Peyer's patch (tissue), 4 donors: ENCODE data around the gene DEFB129. TPM values are rescaled to one million over a fixed set of nuclear protein-coding genes. Genes with fewer than 3 reads are reported as not detected.
"Not testable (repeated sequence)": the region's sequence is repeated elsewhere in the genome, so short reads cannot be mapped to it uniquely, and the experiment has no call there.

Experiments used
- DNase-seq, 3 donors: peaks; one replicate each; pipeline ENCODE4 v3.0.0-alpha.2; 2017 to 2019
- H3K27ac ChIP-seq, 4 donors: fragments of 200-600 bp; sonication (generic); one replicate each; pipeline ENCODE4 v1.5.1; 2016 to 2019
- H3K27me3 ChIP-seq, 2 donors: fragments of 200-600 bp; sonication (generic); one replicate each; pipeline ENCODE4 v1.5.1; 2019
- H3K36me3 ChIP-seq, 3 donors: fragments of 200-600 bp; sonication (generic); one replicate each; pipeline ENCODE4 v1.5.1; 2016 to 2019
- H3K4me1 ChIP-seq, 4 donors: fragments of 200-600 bp; sonication (generic); one replicate each; pipeline ENCODE4 v1.5.1; 2016 to 2019
- H3K4me3 ChIP-seq, 4 donors: fragments of 200-600 bp; sonication (generic); 1 replicate in 3 of 4; 2 replicates in 1 of 4; pipeline ENCODE4 v1.5.1; 2016 to 2019; ENCODE audit warnings: mild to moderate bottlenecking in 1 of 4
- H3K9me3 ChIP-seq, 4 donors: fragments of 200-600 bp; sonication (generic); one replicate each; pipeline ENCODE4 v1.5.1; 2016 to 2019; ENCODE audit warnings: mild to moderate bottlenecking in 1 of 4
- CTCF ChIP-seq, 6 experiments: fragments of 450-650 bp in 4 of 6; fragments of 200-600 bp in 2 of 6; sonication (generic) in 1 of 6; IDR thresholded peaks; one replicate each; pipeline ENCODE4 v1.5.1; 2017 to 2019; ENCODE audit warnings: antibody characterized with exemption in 6 of 6, mild to moderate bottlenecking in 3 of 6, moderate library complexity in 1 of 6
- POLR2A ChIP-seq, 2 donors: fragments of 450-650 bp; IDR thresholded peaks; one replicate each; pipeline ENCODE4 v1.5.1; 2017; ENCODE audit warnings: antibody characterized with exemption in 2 of 2, mild to moderate bottlenecking in 2 of 2, moderate library complexity in 2 of 2
- total RNA-seq, 4 donors: library from RNA; depleted of rRNA; stranded (reverse); fragments of >200 nt; gene quantifications; one replicate each; pipeline ENCODE4 v1.1.0, GENCODE V29; 2016

Gene DEFB129
- total RNA-seq, 4 donors from 2014 or later, result not detected

- no peak for DNase-seq
- Histone ChIP-seq H3K27ac (no peak overlapping the region), H3K36me3 (no peaks in the 10 kb centered on the region), H3K4me3 (no peak overlapping the region), H3K4me1 (no peaks in the 10 kb centered on the region), H3K9me3 (no peaks in the 10 kb centered on the region), H3K27me3 (no peaks in the 10 kb centered on the region)
- TF ChIP-seq POLR2A (IDR thresholded peaks at IDR 0.05) (no peak), CTCF (IDR thresholded peaks at IDR 0.05) (no peak)
These were observed 7.6 kb upstream of the DEFB129 start for GRCh38 chr20:219290-220115.

DNA sequence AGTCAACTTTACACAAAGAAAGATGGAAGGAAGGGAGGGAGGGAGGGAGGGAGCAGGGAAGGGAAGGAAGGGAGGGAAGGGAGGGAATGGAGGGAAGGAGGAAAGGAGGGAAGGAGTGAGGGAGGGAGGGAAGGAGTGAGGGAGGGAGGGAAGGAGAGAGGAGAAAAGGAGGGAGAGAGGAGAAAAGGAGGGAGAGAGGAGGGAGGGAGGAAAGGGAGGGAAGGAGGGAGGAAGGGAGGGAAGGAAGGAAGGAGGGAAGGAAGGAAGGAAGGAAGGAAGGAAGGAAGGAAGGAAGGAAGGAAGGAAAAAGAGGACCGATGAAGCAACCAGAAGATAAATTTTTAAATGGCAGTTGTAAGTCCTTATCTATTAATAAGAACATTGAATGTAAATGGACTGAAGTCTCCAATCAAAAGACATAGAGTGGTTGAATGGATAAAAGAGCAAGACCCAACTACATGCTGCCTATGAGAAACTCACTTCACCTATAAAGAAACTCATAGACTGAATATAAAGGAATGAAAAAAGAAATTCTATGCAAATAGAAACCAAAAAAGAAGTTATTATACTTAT, 5.7 kb upstream of the DEFB129 start:
- Histone ChIP-seq H3K4me1 (no peaks in the 10 kb centered on the region), H3K36me3 (no peaks in the 10 kb centered on the region), H3K9me3 (no peaks in the 10 kb centered on the region), H3K4me3 (no peak overlapping the region), H3K27me3 (no peaks in the 10 kb centered on the region), H3K27ac (no peak overlapping the region)
- no peak for DNase-seq
- no peak for TF ChIP-seq CTCF (IDR thresholded peaks at IDR 0.05)
- TF ChIP-seq POLR2A (IDR thresholded peaks at IDR 0.05), result no peak

DNA sequence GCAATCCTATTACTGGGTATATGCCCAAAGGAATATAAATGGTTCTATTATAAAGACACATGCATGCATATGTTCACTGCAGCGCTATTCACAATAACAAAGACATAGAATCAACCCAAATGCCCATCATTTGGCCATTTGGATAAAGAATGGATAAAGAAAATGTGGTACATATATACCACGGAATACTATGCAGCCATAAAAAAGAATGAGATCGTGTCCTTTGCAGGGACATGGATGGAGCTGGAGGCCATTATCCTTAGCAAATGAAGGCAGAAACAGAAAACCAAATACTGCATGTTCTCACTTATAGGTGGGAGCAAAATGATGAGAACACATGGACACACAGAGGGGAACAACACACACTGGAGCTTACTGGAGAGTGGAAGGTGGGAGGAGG, 1.2 kb upstream of the DEFB129 start:
- H3K4me3 ChIP-seq, H3K27me3 ChIP-seq, H3K9me3 ChIP-seq, H3K27ac ChIP-seq, DNase-seq, H3K36me3 ChIP-seq, H3K4me1 ChIP-seq: not testable (repeated sequence)

GRCh38 chr20:227439-228105, 514 bp downstream of the DEFB129 start:
- no peak for DNase-seq
- H3K4me1 ChIP-seq, result no peaks in the 10 kb centered on the region
- no peaks in the 10 kb centered on the region for H3K9me3 ChIP-seq
- no peak overlapping the region for H3K27ac ChIP-seq
- no peak overlapping the region for H3K4me3 ChIP-seq
- TF ChIP-seq CTCF (IDR thresholded peaks at IDR 0.05) (no peak), POLR2A (IDR thresholded peaks at IDR 0.05) (no peak)
- no peaks in the 10 kb centered on the region for H3K36me3 ChIP-seq
- no peaks in the 10 kb centered on the region for H3K27me3 ChIP-seq

DNA sequence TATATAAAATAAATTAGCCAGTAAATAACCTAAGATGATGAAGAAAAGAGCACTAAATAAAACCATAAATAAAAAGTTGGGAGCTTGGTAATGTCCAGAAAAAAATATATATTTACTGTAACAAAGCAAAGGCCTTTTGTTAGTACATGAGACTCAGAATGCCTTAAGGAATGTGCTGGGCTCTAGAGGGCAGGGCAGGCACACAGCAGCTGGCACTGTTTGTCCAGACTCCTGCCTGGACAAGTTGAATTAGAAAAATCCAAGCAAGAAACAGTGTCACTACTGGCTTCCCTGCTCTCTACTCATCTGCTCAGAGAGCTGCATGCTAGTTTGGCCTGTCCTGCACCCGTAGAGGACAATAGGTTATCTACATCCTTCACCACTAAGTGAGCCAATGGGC, 8.8 kb downstream of the DEFB129 start:
- TF ChIP-seq POLR2A (IDR thresholded peaks at IDR 0.05) (no peak), CTCF (IDR thresholded peaks at IDR 0.05) (no peak)
- peaks cover 0 to 4% (median 0%) of the 10 kb centered on the region in 4 donors for H3K4me1 ChIP-seq
- no peak for DNase-seq
- H3K9me3 ChIP-seq, result no peaks in the 10 kb centered on the region
- no peaks in the 10 kb centered on the region for H3K36me3 ChIP-seq
- H3K27ac ChIP-seq, result no peak overlapping the region
- H3K27me3 ChIP-seq, result no peaks in the 10 kb centered on the region
- H3K4me3 ChIP-seq, result no peak overlapping the region

- H3K9me3 ChIP-seq, result no peaks in the 10 kb centered on the region
- H3K27ac ChIP-seq, result peak overlapping the region in 2 of 4 donors; percentile 33 to 43
- H3K27me3 ChIP-seq, result no peaks in the 10 kb centered on the region
- peaks cover 0 to 4% (median 0%) of the 10 kb centered on the region in 4 donors for H3K4me1 ChIP-seq
- DNase-seq, result peak in 1 of 3 donors; percentile 41
- H3K36me3 ChIP-seq, result no peaks in the 10 kb centered on the region
- TF ChIP-seq POLR2A (IDR thresholded peaks at IDR 0.05), result no peak
- no peak for TF ChIP-seq CTCF (IDR thresholded peaks at IDR 0.05)
- peak overlapping the region in 3 of 4 donors; percentile 14 to 16 (median 16) for H3K4me3 ChIP-seq
These were observed 10.4 kb downstream of the DEFB129 start for GRCh38 chr20:237489-237888.
